Stimulated activated CD4-positive, alpha-beta T cell treated with anti-CD3 and anti-CD28 coated beads, Interleukin-4, amount 100 ng/mL, for 4 hours (primary cell): ENCODE data around the gene LAMTOR2.
A peak's percentile ranks its signal among the peaks of the same experiment; 100 is the strongest.
"Not testable (repeated sequence)": the region's sequence is repeated elsewhere in the genome, so short reads cannot be mapped to it uniquely, and the experiment has no call there.

ENCODE experiments used
- DNase-seq, 2 experiments: peaks; one replicate each; pipeline ENCODE4 v3.0.0-alpha.2; 2020

LAMTOR2 gene

GRCh38 chr1:156052862-156053767, 1.5 kb upstream of the LAMTOR2 start:
- peak; percentile 68 to 72 for DNase-seq

GRCh38 chr1:156053768-156054499, 648 bp upstream of the LAMTOR2 start, which contains the start of gene UBQLN4:
UBQLN4 (minus strand) TSS chr1:156053798; CDS start chr1:156053701, 97 bp downstream.
- peak; percentile 84 to 85 for DNase-seq

GRCh38 chr1:156055281-156056048, 883 bp downstream of the LAMTOR2 start:
- no peak for DNase-seq

- DNase-seq: no peak
Measured at GRCh38 chr1:156056326-156056849, 1.8 kb downstream of the LAMTOR2 start.

- no peak for DNase-seq
Measured at GRCh38 chr1:156060937-156061636, 6.5 kb downstream of the LAMTOR2 start, which contains the start of gene RAB25. RAB25 (plus strand) TSS chr1:156061160; CDS start chr1:156061401, 241 bp downstream.

GRCh38 chr1:156062189-156062588, 7.6 kb downstream of the LAMTOR2 start:
- no peak for DNase-seq

- no peak for DNase-seq
Measured at GRCh38 chr1:156063997-156064285, 9.4 kb downstream of the LAMTOR2 start.

- DNase-seq: no peak
Measured at GRCh38 chr1:156064615-156065014, 10.0 kb downstream of the LAMTOR2 start.

GRCh38 chr1:156065212-156065611, 10.6 kb downstream of the LAMTOR2 start:
- DNase-seq: no peak

- no peak for DNase-seq
Measured at GRCh38 chr1:156065871-156066270, 11.3 kb downstream of the LAMTOR2 start.

GRCh38 chr1:156067262-156067661, 12.7 kb downstream of the LAMTOR2 start:
- no peak for DNase-seq

GRCh38 chr1:156069490-156070455, 15.2 kb downstream of the LAMTOR2 start:
- DNase-seq: no peak

GRCh38 chr1:156070548-156070947, 16.0 kb downstream of the LAMTOR2 start:
- no peak for DNase-seq

- not testable (repeated sequence) for DNase-seq
Measured at GRCh38 chr1:156071332-156071816, 16.8 kb downstream of the LAMTOR2 start.

GRCh38 chr1:156072251-156072650, 17.7 kb downstream of the LAMTOR2 start:
- no peak for DNase-seq

GRCh38 chr1:156073110-156073687, 18.6 kb downstream of the LAMTOR2 start:
- DNase-seq: no peak

GRCh38 chr1:156073740-156074139, 19.2 kb downstream of the LAMTOR2 start:
- DNase-seq: no peak

- no peak for DNase-seq
Measured at GRCh38 chr1:156074661-156075060, 20.1 kb downstream of the LAMTOR2 start.

GRCh38 chr1:156075162-156075561, 20.6 kb downstream of the LAMTOR2 start:
- no peak for DNase-seq

GRCh38 chr1:156075775-156076204, 21.2 kb downstream of the LAMTOR2 start:
- DNase-seq: no peak
